ENCODE results near the gene USP10.
A peak's percentile ranks its signal among the peaks of the same experiment; 100 is the strongest.

USP10 gene

DNA sequence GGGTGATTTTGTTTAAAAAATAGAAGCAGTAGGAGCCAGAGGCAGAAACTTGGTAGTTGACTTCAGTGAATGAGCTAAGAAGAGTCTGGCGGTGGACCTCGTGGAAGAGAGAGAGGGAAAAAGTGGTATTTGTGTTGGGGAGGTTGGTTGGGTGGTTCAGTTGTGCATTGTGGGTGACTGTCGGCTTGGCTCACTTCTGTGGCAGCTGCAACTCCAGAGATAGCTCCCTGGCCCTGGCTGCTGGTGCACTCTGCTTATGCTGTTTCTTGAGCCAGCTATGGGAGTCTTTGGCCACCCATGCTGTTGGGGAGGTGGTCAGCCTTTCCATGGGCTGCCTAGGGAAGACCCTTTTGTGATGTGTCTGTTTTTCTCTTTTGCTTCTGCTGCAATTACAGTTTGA lies 69.6 kb downstream of the USP10 start:
- DNase-seq (ENCODE audit: low spot score), result no peak

DNA sequence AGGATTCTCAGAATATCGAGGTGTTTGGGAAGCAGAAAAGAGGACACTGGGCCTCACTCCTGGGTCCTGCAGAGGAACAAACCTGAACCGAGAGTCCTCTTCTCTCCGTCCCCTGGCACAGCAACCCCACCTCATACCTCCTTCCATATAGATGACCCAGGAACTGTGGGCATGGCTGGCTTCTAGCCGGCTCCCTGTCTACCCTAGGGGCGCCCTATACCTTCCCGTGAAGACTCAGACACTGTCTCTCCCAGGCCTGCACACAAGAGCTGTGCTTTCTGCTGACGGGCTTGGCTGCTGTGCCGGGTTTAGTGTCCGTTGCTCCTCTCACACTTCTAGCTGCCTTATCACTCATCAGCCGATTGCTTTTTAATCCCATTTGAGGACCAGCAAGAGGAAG lies 73.5 kb downstream of the USP10 start:
- DNase-seq (ENCODE audit: low spot score), result no peak

DNA sequence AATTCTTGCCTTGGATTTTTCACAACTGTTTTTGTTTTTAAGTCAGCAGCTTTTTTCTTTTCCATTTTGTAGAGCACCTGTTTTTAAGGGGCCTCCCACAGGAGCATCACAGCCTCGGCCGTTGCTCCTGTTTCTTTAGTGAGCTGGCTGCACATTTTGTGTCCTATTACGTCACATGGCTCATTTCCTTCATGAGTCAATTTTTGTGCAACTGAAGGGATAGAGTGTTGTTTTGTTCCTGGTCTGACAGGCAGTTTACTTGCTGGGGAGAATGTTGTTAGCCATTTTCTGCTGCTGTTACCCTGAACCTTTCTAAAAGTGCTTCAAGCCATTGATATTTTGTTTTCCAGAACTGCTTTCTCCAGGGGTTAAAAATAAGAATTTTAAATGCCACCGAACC lies 75.0 kb downstream of the USP10 start:
- no peak for DNase-seq (ENCODE audit: low spot score)

DNA sequence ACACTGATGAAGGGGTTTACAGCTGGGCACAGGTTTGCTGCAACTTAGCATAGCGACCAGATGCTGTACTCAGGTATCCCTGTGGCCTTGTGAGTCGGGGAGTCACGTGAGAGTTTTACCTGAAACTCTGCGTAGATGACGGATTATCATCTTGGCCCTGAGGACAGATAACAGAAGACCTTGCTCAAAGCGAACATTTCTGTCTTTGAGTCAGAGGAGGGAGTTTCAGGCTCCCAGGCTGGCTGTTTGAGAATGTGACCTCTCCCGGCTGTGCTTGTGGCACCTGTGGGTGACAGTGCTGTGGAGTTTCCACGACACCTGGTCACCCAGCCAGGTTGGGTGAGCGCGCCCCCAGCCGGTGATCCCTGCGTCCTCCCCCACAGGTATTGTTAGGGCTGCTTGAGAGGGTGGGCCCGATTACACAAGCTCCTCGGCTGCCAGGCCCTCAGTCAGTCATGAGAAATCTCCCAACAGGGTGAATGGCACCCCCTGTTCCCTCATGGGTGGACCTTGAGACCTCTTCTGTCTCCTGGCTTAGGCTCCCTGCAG lies 75.5 kb downstream of the USP10 start:
- DNase-seq (ENCODE audit: low spot score), result no peak

DNA sequence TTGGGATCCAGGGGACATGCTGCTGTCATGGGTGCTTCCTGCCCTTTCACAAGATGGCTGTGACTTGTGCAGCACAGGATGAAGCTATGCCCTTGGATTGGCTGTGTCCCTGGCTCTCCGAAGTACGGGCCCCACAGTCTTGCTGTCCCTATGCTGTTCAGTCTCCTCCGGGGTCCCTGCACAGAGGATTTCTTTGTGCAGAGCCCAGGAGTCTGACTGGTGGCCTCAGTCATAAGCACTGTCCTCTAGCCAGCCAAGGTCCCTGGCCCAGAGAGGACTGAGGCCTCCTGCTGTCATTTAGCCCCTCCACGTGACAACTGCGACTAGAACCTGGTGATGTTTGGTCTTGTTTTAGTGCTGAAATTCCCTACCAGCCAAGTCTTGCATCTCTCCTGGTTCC lies 77.6 kb downstream of the USP10 start:
- no peak for DNase-seq (ENCODE audit: low spot score)

DNA sequence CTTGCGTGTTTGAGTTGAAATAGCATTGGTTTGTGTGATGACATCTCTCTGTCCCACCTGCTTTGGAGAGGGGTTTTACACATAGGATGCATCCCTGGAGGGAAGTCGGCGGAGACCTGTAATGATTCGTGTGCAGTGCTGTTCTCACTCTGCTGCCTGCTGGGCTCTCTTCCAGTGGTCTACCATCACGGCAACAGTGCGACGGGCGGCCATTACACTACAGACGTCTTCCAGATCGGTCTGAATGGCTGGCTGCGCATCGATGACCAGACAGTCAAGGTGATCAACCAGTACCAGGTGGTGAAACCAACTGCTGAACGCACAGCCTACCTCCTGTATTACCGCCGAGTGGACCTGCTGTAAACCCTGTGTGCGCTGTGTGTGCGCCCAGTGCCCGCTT lies 78.9 kb downstream of the USP10 start:
- no peak for DNase-seq (ENCODE audit: low spot score)

DNA sequence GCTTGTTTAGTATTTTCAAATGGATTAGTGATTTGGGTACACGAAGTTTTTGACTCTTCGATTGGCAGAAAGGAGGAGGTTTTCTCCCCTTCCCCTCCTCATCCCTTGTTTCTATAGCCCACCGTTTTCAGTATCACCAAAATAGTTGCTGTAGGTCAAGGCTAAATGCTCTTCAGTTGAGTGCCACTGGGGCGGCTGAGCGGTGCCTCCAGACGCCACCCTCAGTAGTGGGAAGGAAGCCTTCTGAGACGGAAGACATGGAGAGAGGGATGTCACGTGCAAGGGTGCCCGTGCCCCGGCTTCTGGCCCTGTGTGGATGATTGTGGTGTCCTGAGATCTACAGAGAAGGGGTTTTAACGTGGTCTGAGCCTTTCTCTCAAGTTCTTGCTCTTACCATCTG lies 80.3 kb downstream of the USP10 start:
- DNase-seq (ENCODE audit: low spot score), result no peak

DNA sequence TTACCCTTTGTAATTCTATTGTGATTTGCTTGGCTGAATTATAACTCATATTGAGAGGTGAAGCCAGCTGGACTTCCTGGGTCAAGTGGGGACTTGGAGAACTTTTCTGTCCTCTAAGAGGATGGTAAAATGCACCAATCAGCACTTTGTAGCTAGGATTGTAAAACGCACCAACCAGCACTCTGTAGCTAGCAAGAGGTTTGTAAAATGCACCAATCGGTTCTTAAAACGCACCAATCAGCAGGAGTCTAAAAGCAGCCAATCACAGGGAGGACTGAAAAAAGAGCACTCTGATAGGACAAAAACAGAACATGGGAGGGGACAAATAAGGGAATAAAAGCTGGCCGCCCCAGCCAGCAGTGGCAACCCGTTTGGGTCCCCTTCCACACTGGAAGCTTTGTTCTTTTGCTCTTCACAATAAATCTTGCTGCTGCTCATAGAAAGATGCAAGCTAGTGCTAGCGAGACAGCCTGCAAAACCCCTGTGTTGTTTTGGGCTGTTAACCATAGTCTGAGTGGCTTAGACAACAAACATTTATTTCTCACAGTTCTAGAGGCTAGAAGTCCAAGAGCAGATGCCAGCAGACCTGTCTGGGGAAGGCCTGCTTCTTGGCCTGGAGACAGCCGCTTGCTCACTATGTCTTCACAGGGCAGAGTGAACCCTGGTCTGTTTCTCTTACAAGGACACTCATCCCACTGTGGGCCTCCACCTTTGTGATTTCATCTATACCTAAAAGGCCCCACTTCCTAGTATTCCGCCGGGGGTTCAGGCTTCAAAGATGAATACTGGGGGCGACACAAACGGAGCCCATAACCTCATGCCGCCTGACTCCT lies 81.0 kb downstream of the USP10 start:
- peak; percentile 46 for DNase-seq (ENCODE audit: low spot score)

DNA sequence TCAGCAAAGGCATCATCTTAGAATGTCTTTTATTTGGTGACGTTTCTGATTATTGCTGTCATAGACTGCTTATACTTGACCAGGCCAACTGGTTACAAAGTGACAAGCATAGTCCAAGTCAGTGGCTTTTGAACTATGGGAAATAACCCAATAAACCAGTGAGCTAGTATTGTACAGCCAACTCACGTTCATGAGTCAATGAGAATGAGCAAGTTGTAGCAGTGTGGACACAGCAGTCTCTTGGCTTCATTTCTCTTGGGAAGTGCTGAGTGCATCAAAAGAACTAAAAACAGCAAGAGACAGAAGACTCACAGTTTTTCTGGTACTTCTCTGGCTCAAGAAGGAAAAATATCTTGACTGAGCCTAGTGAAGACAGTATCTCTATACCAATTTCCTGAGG lies 83.0 kb downstream of the USP10 start:
- no peak for DNase-seq (ENCODE audit: low spot score)

DNA sequence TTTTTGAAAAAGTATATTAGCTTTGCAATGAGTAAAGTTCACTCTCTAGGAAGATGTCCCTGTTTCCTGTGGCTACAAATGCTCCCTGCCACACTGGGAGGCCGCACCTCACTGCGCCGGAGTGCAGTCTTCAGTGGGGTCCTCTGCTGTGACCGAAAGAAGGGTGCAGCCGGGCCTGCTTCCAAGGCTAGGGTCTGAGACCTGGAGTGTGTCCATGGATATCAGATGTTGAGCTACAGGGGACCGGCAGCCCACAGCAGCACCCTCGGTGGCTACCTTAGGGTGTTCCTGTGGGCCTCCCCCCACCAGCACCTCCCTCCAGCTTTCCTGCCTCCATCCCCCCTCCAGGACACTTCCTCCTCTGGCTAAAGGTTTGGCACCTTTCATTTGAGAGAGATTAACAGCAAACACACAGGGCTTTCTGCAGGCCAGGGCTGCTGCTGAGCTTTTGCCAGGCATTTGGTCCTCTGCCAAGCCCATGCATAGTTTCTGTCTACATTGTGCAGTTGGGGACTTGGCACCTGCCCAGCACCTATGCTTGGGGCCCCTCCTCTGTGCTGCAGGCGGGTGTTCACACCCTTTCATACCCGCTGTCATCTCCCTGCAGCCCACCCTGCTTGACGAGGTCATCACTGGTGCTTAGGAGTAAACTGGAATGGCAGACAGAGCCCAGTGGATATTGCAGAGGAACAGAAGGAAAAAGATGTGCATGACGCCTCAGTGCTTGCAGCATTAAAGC lies 86.2 kb downstream of the USP10 start:
- no peak for DNase-seq (ENCODE audit: low spot score)

DNA sequence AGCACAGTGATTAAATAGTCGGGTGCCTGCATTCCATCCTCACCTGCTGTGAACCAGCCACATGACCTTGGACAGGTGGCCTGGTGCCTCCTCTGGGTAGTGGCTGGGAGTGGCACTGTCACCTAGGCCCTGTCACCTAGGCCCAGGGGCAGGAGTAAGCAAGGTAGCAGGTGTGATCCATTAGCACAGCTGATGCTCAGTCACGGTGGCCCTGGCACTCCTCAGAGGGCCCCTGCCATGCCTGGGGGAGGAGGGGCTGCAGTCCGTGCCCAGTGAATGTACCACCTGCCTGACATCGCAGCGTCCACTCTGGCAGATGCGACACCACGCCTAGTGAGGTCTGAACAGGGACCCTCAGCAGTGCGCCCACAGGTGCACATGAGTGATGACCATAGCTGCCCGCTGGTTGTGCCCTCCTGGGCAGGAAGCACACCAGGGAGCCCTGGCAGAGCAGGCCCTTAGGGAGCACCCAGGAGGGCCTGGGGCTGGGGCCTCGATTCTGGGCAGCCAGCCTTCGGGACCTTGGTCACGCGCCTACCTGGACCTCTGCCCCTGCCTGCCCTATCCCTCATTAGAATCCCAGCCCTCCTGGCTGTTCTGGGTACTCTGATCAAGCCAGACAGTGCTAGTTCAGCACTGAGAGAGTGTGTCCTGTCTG lies 86.9 kb downstream of the USP10 start:
- DNase-seq (ENCODE audit: low spot score), result no peak

DNA sequence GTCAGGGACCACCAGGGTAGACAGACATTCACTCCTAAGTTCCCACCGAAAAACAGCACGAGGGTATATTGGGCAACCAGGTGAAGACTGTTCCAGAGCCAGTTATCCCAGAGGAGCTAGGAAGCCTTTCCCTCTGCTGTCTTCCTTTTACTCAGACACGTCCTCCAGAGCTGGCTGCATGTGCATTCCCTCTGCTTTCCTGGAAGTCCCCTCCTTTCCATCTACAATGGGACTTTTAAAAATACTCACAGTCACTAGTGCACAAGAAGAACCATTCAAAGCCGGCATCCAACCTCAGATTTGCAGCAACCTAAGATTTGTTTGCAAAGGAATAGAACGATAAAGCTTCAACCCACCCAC lies 87.4 kb downstream of the USP10 start:
- no peak for DNase-seq (ENCODE audit: low spot score)

DNA sequence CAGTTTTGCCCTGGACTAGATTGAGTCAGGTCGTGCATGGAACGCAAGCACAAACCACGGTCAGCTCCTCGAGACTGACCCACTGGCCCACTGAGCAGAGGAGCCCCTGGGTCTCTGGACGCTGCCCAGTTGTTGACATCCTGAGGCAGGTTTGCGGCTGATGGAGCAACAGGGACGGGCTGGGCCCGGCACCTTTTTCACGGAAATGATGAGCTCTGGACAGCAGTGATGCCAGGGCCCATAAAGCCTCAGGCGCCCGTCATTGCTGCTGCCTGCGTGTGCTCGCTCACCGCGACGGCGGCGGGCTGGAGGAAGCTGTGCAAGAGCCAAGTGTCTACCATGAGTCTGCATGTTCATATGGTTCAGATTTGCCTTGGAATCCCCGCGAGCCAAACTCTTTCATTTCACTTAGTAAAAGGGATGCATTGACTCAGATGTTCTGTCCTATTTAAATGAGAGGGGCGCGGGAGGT lies 89.2 kb downstream of the USP10 start:
- no peak for DNase-seq (ENCODE audit: low spot score)

DNA sequence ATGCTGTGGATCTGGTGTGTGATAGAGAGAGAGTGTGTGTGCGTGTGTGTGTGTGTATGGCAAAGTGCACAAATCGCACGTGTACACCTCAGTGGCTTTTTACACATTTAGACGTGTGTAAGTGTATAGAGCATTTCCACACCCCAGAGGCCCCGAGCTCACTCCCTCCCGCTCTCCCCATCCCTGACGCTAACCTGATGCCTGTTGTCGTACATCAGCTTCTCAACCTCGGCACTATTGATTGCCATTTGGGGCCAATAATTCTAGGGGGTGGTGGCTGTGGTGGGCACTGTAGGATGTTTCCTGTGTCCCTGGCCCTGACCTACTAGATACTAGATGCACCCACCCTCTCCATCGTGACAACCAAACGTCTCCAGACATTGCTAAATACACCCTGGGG lies 89.6 kb downstream of the USP10 start:
- DNase-seq (ENCODE audit: low spot score), result no peak

DNA sequence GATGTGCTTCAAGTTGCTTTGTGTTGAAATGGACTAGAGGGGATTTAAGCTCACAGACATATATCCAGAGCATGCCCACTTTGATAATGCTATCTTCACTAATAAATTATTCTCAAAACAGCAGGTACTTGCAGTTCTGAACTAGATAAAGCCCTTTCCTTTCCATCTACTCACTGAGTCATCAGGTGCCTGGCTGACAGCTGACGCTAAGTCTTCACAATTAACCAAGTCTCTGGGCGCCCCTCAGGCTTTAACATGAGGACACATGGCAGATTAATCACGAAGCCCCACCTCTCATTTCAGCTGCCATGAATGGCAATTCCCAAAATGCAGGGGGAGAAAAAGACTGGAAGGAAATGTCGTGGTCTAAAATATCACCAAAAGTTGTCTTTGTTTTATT lies 90.5 kb downstream of the USP10 start:
- DNase-seq (ENCODE audit: low spot score), result no peak

DNA sequence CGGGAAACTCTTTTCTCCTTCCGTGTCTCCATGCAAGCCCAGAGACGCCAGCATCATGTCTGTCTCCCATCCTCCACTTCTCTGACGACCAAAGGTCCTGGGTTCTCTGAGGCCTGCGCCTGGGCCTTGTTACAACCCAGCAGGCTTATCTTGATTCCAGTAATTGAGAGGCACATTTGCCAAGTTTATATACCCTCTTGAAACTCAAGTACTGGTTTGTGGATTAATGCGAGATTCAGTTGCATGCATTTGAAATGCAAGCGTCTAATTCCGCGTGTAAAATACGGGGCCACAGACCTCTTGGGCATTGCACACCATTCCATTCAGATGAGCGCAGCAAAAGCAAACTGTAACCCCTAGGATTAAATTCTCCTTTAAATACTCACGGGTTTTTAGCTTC lies 91.3 kb downstream of the USP10 start:
- no peak for DNase-seq (ENCODE audit: low spot score)

DNA sequence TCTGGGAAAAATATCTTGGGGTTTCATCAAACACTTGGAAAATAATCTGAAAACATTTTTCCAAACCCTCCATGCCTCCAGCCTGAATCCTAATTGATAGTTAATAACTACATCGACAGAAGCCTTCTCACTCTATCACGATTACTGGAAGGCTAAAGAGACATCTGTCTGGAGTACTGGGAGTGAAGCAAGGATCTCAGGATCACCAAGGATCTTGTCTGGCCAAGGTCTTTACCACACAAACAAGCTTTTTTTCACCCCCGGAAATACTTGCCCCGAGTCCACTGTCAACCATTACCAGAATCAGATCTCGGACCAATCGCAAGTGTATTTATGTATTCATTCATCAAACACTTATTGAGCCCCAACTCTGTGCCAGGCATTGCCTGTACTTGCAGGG lies 91.7 kb downstream of the USP10 start:
- DNase-seq (ENCODE audit: low spot score), result no peak

DNA sequence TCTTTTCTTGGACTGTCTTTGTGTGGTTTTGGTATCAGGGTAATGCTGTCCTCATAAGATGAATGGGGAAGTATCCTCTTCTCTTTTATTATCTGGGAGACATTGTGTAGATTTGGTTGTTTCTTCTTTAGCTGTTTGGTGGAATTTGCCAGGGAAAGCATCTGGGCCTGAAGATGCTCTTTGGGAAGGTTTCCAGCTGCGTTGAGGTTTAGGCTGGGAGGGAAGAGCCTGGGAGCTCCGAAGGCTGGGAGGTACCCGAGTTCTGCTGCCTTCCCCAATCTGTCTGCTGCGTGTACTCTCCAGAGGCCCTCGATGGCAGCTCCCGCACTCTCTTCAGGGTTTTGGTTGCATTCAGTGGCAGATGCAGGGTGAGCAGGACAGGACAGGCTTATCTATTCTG lies 94.4 kb downstream of the USP10 start:
- DNase-seq (ENCODE audit: low spot score), result no peak

DNA sequence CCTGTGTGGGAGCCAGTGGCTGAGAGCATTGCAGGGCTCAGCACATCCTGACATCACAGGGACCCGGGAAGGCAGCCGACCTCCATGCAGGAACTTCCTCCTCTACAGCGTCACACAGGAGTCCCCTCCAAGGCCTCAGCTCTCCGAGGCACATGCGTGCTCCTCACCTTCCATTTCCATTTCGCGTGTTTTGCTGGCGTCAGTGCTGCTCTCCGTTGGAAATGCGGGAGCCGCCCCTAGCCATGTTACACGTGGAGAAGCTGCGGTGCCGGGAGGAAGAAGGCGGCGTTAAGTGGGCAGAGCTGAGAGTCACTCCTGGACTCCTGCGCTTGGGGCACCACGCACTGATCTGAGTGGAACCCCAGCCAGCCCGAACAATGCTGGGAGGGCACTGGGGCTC lies 94.8 kb downstream of the USP10 start:
- DNase-seq (ENCODE audit: low spot score), result no peak

DNA sequence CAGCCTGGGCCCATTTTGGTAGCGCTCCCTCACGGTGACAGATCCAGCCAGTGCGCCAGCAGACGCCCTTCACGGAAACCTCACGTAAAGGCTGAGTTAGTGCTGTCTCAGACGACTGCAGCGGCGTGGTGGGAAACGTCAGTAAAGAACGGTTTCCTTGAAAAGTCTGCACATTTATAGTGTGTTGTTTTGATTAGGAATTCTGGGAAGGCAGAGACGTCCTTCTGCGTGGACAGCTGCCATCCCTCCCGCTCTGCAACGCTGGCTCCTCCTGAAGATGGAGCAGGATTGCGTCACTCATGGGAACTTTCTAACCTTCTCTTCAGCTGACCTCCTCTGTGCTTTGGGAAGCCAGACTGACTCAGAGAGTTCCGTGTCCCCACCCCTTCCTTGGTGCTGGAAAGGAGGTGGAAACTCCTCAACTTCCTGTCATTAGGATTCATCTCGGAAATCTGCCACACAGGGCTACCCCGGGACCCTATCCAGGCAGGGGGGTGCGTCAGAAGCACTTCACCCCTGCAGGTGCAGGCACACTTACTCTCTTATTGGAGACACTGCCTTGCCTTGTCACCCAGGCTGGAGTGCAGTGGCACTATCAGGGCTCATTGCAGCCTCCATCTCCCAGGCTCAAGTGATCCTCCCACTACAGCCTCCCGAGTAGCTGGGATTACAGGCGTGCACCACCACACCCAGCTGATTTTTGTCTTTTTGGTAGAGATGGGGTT lies 95.7 kb downstream of the USP10 start:
- no peak for DNase-seq (ENCODE audit: low spot score)

DNA sequence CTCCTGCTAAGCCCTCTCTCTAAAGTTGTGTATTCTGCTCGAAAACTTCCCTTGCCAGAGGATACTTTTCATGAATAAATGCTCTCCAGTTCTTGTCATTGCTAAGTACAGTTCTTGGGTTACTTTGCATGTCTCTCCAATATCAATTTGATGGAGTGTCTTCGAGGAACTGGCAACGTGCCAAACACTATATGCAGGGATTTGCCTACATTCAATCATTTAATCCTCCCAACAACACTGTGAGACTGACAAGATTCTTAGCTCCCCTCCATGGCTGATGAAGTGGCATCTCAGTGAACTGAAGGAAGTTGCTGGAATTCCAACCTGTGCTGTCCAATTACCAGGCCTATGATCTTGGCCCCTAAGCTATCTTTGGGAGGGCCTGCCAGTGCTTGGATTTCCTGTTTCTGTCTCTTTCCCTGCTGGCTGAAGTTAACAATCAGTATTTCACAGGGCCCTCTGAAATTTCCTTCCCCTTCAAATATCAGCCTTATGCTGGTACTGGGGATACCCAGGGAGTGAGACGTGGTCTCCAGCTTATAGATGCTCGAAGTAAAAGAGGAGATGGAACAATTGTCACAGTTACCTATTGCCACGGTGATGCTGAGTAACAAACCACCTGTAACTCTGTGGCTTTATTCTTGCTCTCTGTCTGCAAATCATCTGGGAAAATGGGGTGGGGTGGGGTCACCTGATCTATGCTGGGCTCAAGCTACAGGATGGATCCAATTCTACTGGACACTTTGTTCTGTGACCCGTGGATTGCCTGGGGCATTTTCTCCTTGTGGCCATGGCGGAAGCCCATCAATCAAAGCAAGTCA lies 100.6 kb downstream of the USP10 start:
- no peak for DNase-seq (ENCODE audit: low spot score)

Measured in NAMALWA (cell line).